ENCODE data around the gene KCNK7.

Gene KCNK7

GRCh38 chr11:65607614-65608426 is 12.2 kb upstream of the KCNK7 start:
- no peaks in the 10 kb centered on the region for H3K27me3 ChIP-seq (replicated peaks; ENCODE audit: control insufficient read depth, insufficient read depth, low read length)
- DNase-seq (ENCODE audit: low read depth), result no peak
- no peak overlapping the region for H3K9ac ChIP-seq (ENCODE audit: low read length)
- peaks cover 33% of the 10 kb centered on the region for H3K36me3 ChIP-seq (ENCODE audit: control insufficient read depth, insufficient read depth, low read length, severe bottlenecking)
- peaks cover 47% of the 10 kb centered on the region for H3K4me1 ChIP-seq (ENCODE audit: control insufficient read depth, insufficient read depth, low read length)
- H3K9me3 ChIP-seq (ENCODE audit: control insufficient read depth, low read length), result no peaks in the 10 kb centered on the region
- peak overlapping the region; percentile 69 for H3K4me3 ChIP-seq (ENCODE audit: low read length)

DNA sequence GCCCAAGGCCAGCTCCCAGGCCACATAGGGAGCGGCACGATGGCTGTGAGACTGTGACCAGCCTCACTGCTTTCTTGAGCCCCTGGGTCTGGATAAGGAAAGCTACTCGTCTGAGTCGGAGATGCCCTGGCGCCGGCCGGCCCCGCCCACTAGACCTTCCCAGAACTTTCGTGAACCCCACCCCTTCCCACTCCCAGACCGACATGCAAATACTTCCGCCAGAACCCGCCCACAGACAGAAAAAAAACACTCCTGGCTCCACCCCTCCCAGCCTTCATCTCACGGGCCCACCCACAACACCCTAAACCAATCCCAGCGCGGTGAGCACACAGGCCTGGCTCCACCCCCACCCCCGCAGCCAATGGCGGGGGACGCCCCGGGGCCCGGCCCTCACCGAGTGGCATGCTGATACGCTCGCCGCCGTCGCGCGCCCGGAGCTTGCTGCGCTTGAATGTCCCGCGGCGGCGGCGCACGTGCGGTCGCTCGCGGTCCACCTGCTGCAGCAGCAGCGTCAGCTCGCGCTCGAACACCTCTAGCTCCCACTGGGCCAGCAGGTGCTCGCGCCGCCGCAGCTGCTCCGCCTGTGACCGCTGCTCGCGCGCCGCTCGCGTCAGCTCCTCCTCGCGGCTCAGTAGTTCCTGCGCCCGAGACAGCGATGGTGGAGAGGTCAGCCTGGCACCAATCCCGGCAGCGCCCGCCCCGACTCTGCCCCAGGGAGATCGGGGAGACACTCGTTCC is 11.4 kb upstream of the KCNK7 start:
- Histone ChIP-seq H3K4me3 (ENCODE audit: low read length) (peak overlapping the region; percentile 69), H3K9ac (ENCODE audit: low read length) (no peak overlapping the region), H3K9me3 (ENCODE audit: control insufficient read depth, low read length) (no peaks in the 10 kb centered on the region), H3K36me3 (ENCODE audit: control insufficient read depth, insufficient read depth, low read length, severe bottlenecking) (peaks cover 33% of the 10 kb centered on the region), H3K4me1 (ENCODE audit: control insufficient read depth, insufficient read depth, low read length) (peaks cover 39% of the 10 kb centered on the region), H3K27me3 (replicated peaks; ENCODE audit: control insufficient read depth, insufficient read depth, low read length) (no peaks in the 10 kb centered on the region)
- peak; percentile 98 for DNase-seq (ENCODE audit: low read depth)

- Histone ChIP-seq H3K36me3 (ENCODE audit: control insufficient read depth, insufficient read depth, low read length, severe bottlenecking) (peaks cover 33% of the 10 kb centered on the region), H3K4me3 (ENCODE audit: low read length) (no peak overlapping the region), H3K27me3 (replicated peaks; ENCODE audit: control insufficient read depth, insufficient read depth, low read length) (no peaks in the 10 kb centered on the region), H3K9ac (ENCODE audit: low read length) (no peak overlapping the region), H3K9me3 (ENCODE audit: control insufficient read depth, low read length) (no peaks in the 10 kb centered on the region), H3K4me1 (ENCODE audit: control insufficient read depth, insufficient read depth, low read length) (peaks cover 17% of the 10 kb centered on the region)
- no peak for DNase-seq (ENCODE audit: low read depth)
These were observed 8.7 kb upstream of the KCNK7 start for GRCh38 chr11:65604258-65604657.

DNA sequence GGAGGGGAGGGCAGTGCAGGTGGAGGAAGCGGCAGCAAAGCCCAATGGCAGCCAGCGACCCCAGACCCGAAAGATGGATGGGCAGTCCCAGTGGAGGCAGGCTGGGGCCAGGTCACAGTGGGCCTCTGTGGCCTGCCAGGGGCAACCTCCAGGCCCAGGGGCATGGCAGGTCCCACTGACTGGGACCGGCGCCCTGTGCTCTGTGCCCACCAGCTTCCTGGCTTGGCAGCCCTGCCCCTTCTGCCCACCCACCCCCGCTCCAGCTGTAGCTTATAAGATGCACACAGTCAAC is 4.3 kb upstream of the KCNK7 start:
- Histone ChIP-seq H3K4me1 (ENCODE audit: control insufficient read depth, insufficient read depth, low read length) (peaks cover 12% of the 10 kb centered on the region), H3K9ac (ENCODE audit: low read length) (no peak overlapping the region), H3K4me3 (ENCODE audit: low read length) (no peak overlapping the region), H3K27me3 (replicated peaks; ENCODE audit: control insufficient read depth, insufficient read depth, low read length) (no peaks in the 10 kb centered on the region), H3K36me3 (ENCODE audit: control insufficient read depth, insufficient read depth, low read length, severe bottlenecking) (peaks cover 38% of the 10 kb centered on the region), H3K9me3 (ENCODE audit: control insufficient read depth, low read length) (no peaks in the 10 kb centered on the region)
- DNase-seq (ENCODE audit: low read depth), result no peak

DNA sequence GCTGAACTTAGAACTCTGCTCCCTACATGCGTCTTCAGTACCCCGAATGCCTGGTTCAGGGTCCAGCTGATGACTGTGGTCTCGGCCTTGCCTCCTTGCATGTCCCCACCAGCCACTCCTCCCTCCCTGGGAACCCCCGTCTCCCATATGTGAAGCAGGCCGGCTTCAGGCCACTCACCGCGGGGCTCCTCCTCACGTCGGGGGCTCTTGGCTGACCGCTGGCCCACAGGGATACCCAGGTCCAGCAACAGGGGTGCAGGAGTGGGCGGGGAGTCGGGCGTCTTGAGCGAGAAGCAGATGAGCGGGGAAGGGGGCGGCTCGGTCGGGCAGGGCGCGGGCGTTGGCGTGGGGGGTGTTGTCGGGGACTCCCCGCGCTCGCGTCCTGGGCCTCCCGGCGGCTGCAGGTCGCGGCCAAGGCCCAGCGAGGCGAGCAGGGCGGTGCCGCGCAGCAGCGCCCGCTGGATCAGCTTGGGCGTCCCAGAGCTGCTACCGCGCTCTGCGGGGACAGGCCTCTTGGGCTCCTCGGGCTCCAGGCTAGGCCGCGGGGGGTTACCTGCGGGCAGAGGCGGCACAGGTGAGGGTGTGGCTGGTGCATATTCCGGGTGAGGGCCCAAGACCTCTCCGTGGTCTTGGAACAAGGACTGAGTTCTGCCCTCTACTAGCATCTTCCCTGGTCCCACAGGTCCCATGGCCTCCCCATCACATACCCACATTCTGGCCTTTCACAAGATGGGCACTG is 3.8 kb upstream of the KCNK7 start:
- H3K4me3 ChIP-seq (ENCODE audit: low read length), result no peak overlapping the region
- H3K36me3 ChIP-seq (ENCODE audit: control insufficient read depth, insufficient read depth, low read length, severe bottlenecking), result peaks cover 32% of the 10 kb centered on the region
- DNase-seq (ENCODE audit: low read depth), result no peak
- no peaks in the 10 kb centered on the region for H3K27me3 ChIP-seq (replicated peaks; ENCODE audit: control insufficient read depth, insufficient read depth, low read length)
- peaks cover 13% of the 10 kb centered on the region for H3K4me1 ChIP-seq (ENCODE audit: control insufficient read depth, insufficient read depth, low read length)
- H3K9me3 ChIP-seq (ENCODE audit: control insufficient read depth, low read length), result no peaks in the 10 kb centered on the region
- H3K9ac ChIP-seq (ENCODE audit: low read length), result no peak overlapping the region

DNA sequence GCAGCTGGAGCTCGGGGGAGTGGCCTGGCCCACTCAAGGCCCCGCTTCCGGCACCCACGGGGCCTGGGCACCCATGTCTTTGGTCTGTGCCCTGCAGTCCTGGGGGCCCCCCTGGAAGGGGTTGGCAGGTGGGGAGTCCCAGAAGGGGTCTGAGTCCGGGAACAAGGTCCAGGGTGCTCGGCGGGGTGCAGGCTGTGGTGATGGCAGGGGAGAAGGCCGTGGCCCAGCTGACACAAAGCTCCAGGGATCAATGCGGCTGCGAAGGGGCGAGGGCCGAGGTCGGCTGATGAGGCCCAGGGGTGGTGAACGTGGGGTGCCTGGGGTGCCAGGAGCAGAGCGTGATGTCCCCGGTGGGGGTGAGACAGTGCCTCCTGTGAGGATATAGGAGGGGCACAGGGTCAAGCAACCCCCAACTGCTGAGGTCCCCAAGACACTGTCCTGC is 2.7 kb upstream of the KCNK7 start:
- no peak for DNase-seq (ENCODE audit: low read depth)
- H3K4me3 ChIP-seq (ENCODE audit: low read length), result no peak overlapping the region
- no peaks in the 10 kb centered on the region for H3K27me3 ChIP-seq (replicated peaks; ENCODE audit: control insufficient read depth, insufficient read depth, low read length)
- H3K36me3 ChIP-seq (ENCODE audit: control insufficient read depth, insufficient read depth, low read length, severe bottlenecking), result peaks cover 23% of the 10 kb centered on the region
- H3K9me3 ChIP-seq (ENCODE audit: control insufficient read depth, low read length), result no peaks in the 10 kb centered on the region
- peaks cover 13% of the 10 kb centered on the region for H3K4me1 ChIP-seq (ENCODE audit: control insufficient read depth, insufficient read depth, low read length)
- no peak overlapping the region for H3K9ac ChIP-seq (ENCODE audit: low read length)

DNA sequence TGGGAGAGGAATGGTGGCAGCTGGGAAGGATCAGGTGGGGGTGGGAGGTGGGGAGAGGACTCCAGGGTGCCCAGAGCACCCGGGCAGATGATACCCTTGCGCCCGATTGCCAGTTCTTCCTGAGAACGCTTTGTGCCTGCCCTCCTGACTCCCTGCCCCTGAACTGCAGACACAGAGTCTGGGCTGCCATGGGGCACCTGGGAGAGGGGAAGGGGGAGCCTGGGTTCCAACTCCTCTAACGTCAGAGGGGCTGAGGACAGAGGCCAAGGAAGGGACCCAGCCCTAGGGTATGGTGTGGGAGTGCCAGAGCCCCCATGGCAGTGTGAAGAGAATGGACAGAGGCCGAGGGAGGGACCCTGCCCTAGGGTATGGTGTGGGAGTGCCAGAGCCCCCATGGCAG is 920 bp upstream of the KCNK7 start:
- H3K4me3 ChIP-seq (ENCODE audit: low read length), result no peak overlapping the region
- no peaks in the 10 kb centered on the region for H3K27me3 ChIP-seq (replicated peaks; ENCODE audit: control insufficient read depth, insufficient read depth, low read length)
- H3K9ac ChIP-seq (ENCODE audit: low read length), result no peak overlapping the region
- H3K4me1 ChIP-seq (ENCODE audit: control insufficient read depth, insufficient read depth, low read length), result peaks cover 13% of the 10 kb centered on the region
- DNase-seq (ENCODE audit: low read depth), result no peak
- peaks cover 18% of the 10 kb centered on the region for H3K36me3 ChIP-seq (ENCODE audit: control insufficient read depth, insufficient read depth, low read length, severe bottlenecking)
- H3K9me3 ChIP-seq (ENCODE audit: control insufficient read depth, low read length), result no peaks in the 10 kb centered on the region

- Histone ChIP-seq H3K4me1 (ENCODE audit: control insufficient read depth, insufficient read depth, low read length) (peaks cover 13% of the 10 kb centered on the region), H3K4me3 (ENCODE audit: low read length) (no peak overlapping the region), H3K36me3 (ENCODE audit: control insufficient read depth, insufficient read depth, low read length, severe bottlenecking) (peaks cover 20% of the 10 kb centered on the region), H3K27me3 (replicated peaks; ENCODE audit: control insufficient read depth, insufficient read depth, low read length) (no peaks in the 10 kb centered on the region), H3K9ac (ENCODE audit: low read length) (peak overlapping the region; percentile 46), H3K9me3 (ENCODE audit: control insufficient read depth, low read length) (no peaks in the 10 kb centered on the region)
- DNase-seq (ENCODE audit: low read depth), result no peak
These were observed 469 bp downstream of the KCNK7 start for GRCh38 chr11:65595131-65595530.

DNA sequence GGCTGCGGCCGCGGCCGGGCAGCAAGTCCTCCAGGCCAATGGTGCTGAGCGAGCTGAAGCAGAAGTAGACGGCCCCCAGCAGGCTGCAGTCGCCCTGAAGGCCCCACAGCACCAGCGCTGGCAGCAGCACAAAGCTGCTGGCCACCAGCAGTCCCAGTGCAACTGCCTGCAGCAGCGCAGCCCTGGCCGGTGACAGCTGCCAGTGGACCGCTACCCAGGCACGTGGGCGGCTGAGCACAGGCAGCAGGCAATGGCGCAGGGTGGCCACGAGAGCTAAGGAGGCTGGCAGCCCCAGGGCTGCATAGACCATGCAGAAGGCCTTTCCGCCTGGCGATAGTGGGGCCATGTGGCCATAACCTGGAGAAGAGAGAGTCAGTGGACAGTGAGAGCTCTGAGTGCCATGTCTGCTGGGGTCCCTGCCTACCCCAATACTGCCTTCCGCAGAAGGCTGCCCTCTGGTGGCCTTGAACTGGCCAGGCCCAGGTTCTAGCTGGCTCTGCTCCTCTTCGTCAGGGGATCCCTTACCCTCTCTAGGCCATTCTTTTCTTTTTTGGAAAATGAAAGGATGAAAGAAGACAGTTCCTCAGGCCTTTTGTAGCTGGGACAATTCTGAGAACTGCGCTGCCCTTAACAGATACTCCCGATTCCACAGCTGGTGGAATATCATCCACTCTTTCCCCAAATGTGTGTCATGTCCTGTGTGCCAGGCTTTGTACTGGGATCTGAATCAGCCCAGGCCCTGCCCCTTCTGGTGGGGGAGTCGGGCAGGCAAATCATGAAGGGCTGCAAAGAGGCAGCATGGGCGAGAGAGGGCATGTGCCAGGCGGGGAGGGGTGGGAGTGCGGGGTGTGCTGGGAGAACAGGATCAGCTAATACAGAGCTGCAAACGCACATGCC is 1.8 kb downstream of the KCNK7 start:
- DNase-seq (ENCODE audit: low read depth), result peak; percentile 52

GRCh38 chr11:65592858-65593517 is 2.6 kb downstream of the KCNK7 start:
- no peak overlapping the region for H3K4me3 ChIP-seq (ENCODE audit: low read length)
- DNase-seq (ENCODE audit: low read depth), result no peak
- no peaks in the 10 kb centered on the region for H3K27me3 ChIP-seq (replicated peaks; ENCODE audit: control insufficient read depth, insufficient read depth, low read length)
- H3K4me1 ChIP-seq (ENCODE audit: control insufficient read depth, insufficient read depth, low read length), result peaks cover 20% of the 10 kb centered on the region
- no peaks in the 10 kb centered on the region for H3K9me3 ChIP-seq (ENCODE audit: control insufficient read depth, low read length)
- peaks cover 12% of the 10 kb centered on the region for H3K36me3 ChIP-seq (ENCODE audit: control insufficient read depth, insufficient read depth, low read length, severe bottlenecking)
- H3K9ac ChIP-seq (ENCODE audit: low read length), result no peak overlapping the region

More for the DNA sequence above, 1.8 kb downstream of the KCNK7 start:
- peaks cover 13% of the 10 kb centered on the region for H3K4me1 ChIP-seq (ENCODE audit: control insufficient read depth, insufficient read depth, low read length)
- no peaks in the 10 kb centered on the region for H3K9me3 ChIP-seq (ENCODE audit: control insufficient read depth, low read length)
- no peak overlapping the region for H3K4me3 ChIP-seq (ENCODE audit: low read length)
- peaks cover 20% of the 10 kb centered on the region for H3K36me3 ChIP-seq (ENCODE audit: control insufficient read depth, insufficient read depth, low read length, severe bottlenecking)
- H3K9ac ChIP-seq (ENCODE audit: low read length), result no peak overlapping the region
- no peaks in the 10 kb centered on the region for H3K27me3 ChIP-seq (replicated peaks; ENCODE audit: control insufficient read depth, insufficient read depth, low read length)
